ENCODE results near the gene AGBL1.

Gene AGBL1

GRCh38 chr15:86620157-86620556, 540.5 kb downstream of the AGBL1 start:
- H3K4me3 ChIP-seq (ENCODE audit: low read depth, low read length): no peak overlapping the region
- DNase-seq (ENCODE audit: low read depth, low spot score): no peak
- CTCF ChIA-PET: no interaction called here
- TF ChIP-seq CTCF (IDR thresholded peaks at IDR 0.05; ENCODE audit: insufficient read depth, low read length, missing control alignments): no peak
- POLR2A ChIA-PET: no interaction called here

GRCh38 chr15:86620641-86621349, 541.1 kb downstream of the AGBL1 start:
- no peak overlapping the region for H3K4me3 ChIP-seq (ENCODE audit: low read depth, low read length)
- TF ChIP-seq CTCF (IDR thresholded peaks at IDR 0.05; ENCODE audit: insufficient read depth, low read length, missing control alignments): no peak
- ChIA-PET POLR2A (no interaction called here), CTCF (no interaction called here)
- no peak for DNase-seq (ENCODE audit: low read depth, low spot score)

GRCh38 chr15:86623236-86623635, 543.6 kb downstream of the AGBL1 start:
- POLR2A ChIA-PET: no interaction called here
- no peak for TF ChIP-seq CTCF (IDR thresholded peaks at IDR 0.05; ENCODE audit: insufficient read depth, low read length, missing control alignments)
- no peak for DNase-seq (ENCODE audit: low read depth, low spot score)
- CTCF ChIA-PET: interaction anchor here (1.3 kb wide), 1 partner anchor 1824 kb away, joined by 3 read pairs; no protein-coding TSS in a partner anchor
- no peak overlapping the region for H3K4me3 ChIP-seq (ENCODE audit: low read depth, low read length)

- peak; percentile 37 for DNase-seq (ENCODE audit: low read depth, low spot score)
- ChIA-PET CTCF (interaction anchor here (0.8 to 1.5 kb wide), 5 partner anchors 1619 to 1828 kb away, joined by 3 to 5 read pairs (median 3); no protein-coding TSS in a partner anchor), POLR2A (no interaction called here)
- H3K4me3 ChIP-seq (ENCODE audit: low read depth, low read length): no peak overlapping the region
- peak; percentile 34 for TF ChIP-seq CTCF (IDR thresholded peaks at IDR 0.05; ENCODE audit: insufficient read depth, low read length, missing control alignments)
Observed at GRCh38 chr15:86624261-86625036, 544.8 kb downstream of the AGBL1 start.

- no peak overlapping the region for H3K4me3 ChIP-seq (ENCODE audit: low read depth, low read length)
- ChIA-PET CTCF (no interaction called here), POLR2A (no interaction called here)
- no peak for DNase-seq (ENCODE audit: low read depth, low spot score)
- TF ChIP-seq CTCF (IDR thresholded peaks at IDR 0.05; ENCODE audit: insufficient read depth, low read length, missing control alignments): no peak
Observed at GRCh38 chr15:86629409-86630356, 550.0 kb downstream of the AGBL1 start.
